GM12875 (cell line): ENCODE measurements around the gene USO1.
A peak's percentile ranks its signal among the peaks of the same experiment; 100 is the strongest.

Experiments
- H3K4me3 ChIP-seq: one replicate; pipeline ENCODE4 v1.5.1; 2011; ENCODE audit warnings: low read depth, low read length, control low read depth
- TF ChIP-seq, protein P1 (sequence below): IDR thresholded peaks from 2 replicates; pipeline ENCODE4 v1.5.1; 2011; ENCODE audit warnings: low read depth, mild to moderate bottlenecking, control low read depth, inconsistent platforms, low read length, moderate library complexity, borderline replicate concordance; ENCODE audit not compliant: insufficient read depth

USO1 gene

DNA sequence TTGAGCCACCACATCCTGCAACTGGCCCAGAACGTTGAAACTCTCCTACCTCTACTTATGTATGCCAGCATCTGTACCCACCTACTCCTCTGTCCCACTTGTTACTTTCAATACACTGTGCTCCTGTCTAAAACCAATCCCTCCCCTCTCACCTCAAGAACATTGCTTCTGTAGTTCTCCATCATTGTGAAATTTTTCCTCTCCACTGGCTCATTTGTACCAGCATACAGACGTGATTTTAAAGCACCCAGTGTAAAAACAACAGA lies 25.5 kb upstream of the USO1 start:
- H3K4me3 ChIP-seq = no peak overlapping the region
- TF ChIP-seq, protein P1, sequence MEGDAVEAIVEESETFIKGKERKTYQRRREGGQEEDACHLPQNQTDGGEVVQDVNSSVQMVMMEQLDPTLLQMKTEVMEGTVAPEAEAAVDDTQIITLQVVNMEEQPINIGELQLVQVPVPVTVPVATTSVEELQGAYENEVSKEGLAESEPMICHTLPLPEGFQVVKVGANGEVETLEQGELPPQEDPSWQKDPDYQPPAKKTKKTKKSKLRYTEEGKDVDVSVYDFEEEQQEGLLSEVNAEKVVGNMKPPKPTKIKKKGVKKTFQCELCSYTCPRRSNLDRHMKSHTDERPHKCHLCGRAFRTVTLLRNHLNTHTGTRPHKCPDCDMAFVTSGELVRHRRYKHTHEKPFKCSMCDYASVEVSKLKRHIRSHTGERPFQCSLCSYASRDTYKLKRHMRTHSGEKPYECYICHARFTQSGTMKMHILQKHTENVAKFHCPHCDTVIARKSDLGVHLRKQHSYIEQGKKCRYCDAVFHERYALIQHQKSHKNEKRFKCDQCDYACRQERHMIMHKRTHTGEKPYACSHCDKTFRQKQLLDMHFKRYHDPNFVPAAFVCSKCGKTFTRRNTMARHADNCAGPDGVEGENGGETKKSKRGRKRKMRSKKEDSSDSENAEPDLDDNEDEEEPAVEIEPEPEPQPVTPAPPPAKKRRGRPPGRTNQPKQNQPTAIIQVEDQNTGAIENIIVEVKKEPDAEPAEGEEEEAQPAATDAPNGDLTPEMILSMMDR = no peak

GRCh38 chr4:75699299-75699698 lies 25.1 kb upstream of the USO1 start:
- H3K4me3 ChIP-seq = no peak overlapping the region
- TF ChIP-seq, protein P1 = no peak

- TF ChIP-seq, protein P1 = no peak
- no peak overlapping the region for H3K4me3 ChIP-seq
Measured at GRCh38 chr4:75702919-75703411, 21.4 kb upstream of the USO1 start.

GRCh38 chr4:75705198-75705977 lies 19.0 kb upstream of the USO1 start:
- TF ChIP-seq, protein P1 = no peak

GRCh38 chr4:75708218-75708691 lies 16.1 kb upstream of the USO1 start:
- TF ChIP-seq, protein P1 = peak; percentile 38; the same call in 1 of the 2 replicates
- H3K4me3 ChIP-seq = no peak overlapping the region

More at GRCh38 chr4:75705198-75705977, 19.0 kb upstream of the USO1 start:
- no peak overlapping the region for H3K4me3 ChIP-seq

GRCh38 chr4:75710246-75710645 lies 14.1 kb upstream of the USO1 start:
- H3K4me3 ChIP-seq = no peak overlapping the region
- TF ChIP-seq, protein P1 = no peak

DNA sequence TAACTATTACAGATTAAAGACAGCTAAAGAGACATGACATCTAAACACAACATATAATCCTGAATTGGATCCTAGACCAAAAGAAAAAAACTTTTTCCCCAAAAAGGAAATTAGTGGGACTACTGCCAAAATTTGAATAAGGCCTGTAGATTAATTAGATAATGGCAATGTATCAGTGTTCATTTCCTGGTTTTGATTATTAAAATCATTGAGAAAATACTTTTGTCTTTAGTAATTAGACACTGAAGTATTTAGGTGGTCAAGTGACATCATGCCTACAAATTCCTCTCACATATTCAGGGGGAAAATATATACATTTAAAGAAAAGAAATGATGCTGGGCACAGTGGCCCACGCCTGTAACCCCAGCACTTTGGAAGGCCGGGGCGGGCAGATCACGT lies 10.4 kb upstream of the USO1 start:
- H3K4me3 ChIP-seq = no peak overlapping the region

More for the DNA sequence above, 10.4 kb upstream of the USO1 start:
- TF ChIP-seq, protein P1 = no peak
